ENCODE data around the gene B4GALT4.

GRCh38 chr3:119187266-119187665 lies 53.4 kb downstream of the B4GALT4 start:
- TF ChIP-seq CTCF (conservative IDR thresholded peaks at IDR 0.05 in 1 of 2, IDR thresholded peaks at IDR 0.05 in 1 of 2; ENCODE audit: extremely low read depth in 1 of 2, insufficient read depth in 1 of 2, low read depth in 1 of 2, low read length in 2 of 2) (no peak), EZH2 (IDR thresholded peaks at IDR 0.05; ENCODE audit: borderline replicate concordance, low read length) (no peak)
